ENCODE measurements around the gene MTFR1L.
A peak's percentile ranks its signal among the peaks of the same experiment; 100 is the strongest.

The MTFR1L gene

GRCh38 chr1:25863486-25864262 is 43.9 kb downstream of the MTFR1L start:
- ATAC-seq: no peak

GRCh38 chr1:25864434-25864833 is 44.7 kb downstream of the MTFR1L start:
- no peak for ATAC-seq

GRCh38 chr1:25866288-25866687 is 46.5 kb downstream of the MTFR1L start:
- ATAC-seq: no peak

DNA sequence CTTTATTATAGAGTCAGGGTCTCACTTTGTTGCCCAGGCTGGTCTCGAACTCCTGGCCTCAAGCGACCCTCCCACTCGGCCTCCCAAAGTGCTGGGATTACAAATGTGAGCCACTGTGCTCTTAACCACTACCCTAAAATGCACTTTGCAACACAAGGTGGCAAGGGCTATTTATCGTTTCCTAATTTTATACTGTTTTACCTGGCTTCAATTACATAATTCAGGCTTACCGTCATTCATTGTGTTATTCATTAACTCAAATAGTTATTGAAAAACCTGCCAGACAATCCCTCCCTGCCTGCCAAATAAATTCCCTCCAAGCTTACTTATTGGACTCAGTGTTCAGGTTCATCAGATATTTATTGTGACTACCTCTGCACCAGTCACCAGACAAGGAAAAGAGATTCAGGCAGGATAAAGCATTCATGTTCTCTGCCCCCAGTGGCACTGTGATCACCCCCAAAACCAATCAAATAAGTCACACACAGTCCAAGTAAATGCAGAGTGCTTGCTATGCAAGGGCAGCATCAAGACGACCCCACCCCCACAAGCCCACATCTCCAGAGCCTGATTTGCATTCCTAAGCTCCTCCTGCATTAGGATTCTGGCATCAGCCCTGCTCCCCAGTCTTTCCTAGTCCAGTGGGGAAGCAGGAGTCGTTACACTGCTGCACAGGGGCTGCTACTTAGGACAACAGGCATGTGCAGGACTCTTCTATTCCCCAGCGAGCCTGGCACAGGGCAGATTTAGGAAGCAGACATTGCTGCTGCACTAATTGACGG is 47.6 kb downstream of the MTFR1L start:
- no peak for ATAC-seq

DNA sequence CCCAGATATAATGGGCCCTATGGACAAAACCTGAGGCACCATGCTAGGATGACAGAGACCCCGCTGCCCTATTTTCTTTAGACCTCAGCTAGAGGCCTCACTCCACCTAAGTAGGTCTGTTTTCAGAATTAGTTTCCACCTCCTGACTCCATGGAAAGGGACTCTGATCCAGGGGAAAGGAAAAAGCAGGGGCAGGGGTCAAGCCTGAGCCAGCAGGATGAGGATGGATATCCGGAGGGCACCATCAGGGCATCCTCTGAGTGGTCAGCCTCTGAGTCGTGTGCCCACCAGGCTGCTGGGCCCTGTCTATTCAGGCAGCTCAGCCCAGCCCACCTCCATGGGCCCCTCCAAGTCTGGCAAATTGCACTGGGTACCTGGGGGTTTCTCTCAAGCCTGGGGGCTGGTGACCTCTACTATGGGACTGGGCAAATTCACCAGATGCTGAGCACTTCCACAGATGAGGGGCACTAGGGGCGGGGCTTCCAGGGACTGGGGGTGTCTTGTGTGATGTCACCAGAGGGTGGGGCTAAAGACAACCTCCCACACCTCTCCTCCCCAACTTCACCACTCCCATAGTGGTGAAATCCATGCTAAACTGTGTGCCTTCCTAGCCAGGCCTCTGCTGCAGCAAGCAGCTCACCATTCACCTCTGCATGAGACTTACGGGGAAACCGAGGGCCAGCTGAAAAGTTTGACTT is 50.3 kb downstream of the MTFR1L start:
- no peak for ATAC-seq

DNA sequence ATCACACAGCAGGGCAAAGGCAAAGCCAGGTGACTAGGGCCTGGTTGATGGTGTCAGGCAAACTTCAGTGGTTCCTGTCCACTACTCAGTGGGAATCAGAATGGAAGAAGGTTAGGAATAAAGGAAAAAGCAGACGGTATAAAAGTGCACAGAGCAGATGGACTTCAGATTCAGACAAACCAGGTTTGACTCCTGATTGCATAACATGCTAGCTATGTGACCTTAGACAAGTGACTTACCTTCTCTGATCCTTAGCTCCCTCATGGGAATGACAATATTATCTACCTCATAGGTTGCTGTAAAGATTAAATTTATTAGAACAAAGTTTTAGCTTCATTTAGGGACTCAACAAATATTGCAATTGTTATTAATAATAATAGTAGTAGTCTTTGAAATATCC is 50.9 kb downstream of the MTFR1L start:
- no peak for ATAC-seq

DNA sequence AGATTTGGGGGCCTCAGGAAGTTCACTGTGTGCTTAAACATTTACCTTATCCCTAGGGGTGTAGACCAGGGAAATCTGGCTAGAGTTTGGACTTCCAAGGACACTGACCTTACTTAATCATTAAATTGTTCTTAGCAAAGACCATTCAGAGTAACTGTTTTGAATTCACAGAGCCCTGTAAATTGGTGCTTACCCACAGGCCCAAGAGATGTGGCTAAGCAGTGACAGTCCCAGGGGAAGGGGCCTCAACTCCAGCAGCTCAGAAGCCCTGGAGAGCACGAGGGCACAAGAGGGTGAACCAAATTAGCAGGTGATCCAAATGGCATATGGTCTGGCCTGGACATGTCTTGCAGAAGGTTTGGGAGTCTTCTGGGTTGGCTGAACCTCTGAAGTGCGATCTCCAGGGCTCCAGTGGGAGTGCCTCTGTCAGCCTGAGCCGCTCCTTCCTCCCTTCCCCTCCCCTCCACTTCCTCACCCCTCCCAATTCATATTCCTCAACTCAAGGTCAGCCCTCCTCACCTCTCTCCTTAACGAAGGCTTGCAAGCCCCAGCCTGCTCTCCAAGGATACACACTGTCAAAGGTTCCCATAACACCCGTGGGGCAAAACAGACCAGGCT is 51.4 kb downstream of the MTFR1L start:
- ATAC-seq: no peak

DNA sequence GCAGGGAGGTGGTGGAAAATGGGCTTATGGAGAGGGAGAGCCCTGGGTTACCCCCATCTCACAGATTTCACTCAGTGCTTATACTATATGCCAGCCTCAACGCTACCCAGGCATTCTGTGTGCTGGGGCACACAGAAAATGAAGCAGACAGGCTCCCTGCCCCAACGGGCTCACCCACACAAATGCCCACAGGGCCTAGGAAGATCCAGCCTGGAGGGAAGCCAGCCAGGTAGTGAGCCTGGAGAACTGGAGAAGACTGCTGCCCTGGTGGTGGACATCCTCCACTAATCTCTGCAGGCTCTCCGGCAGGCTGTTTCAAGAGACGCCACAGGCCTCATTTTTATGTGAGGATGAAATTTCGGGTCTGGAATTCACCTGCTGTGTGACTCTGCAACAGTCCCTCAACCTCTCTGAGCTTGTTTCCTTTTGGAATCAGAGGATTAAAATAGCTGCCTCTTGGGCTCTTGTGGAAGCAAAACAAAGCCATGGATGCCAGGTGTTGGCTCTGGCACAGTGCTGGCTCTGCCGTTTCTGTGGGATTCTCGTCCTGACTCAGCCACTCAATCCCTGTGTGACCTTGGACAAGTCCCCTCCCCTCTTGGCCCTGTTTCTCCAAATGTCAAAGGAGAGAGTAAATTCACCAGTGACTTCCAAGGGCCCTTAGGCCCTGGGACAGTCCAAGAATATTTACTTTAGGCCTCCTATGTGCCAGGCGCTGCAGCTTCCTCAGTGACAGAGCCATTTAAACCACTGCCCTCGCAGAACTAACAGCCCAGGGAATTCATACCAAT is 52.1 kb downstream of the MTFR1L start:
- ATAC-seq: no peak

DNA sequence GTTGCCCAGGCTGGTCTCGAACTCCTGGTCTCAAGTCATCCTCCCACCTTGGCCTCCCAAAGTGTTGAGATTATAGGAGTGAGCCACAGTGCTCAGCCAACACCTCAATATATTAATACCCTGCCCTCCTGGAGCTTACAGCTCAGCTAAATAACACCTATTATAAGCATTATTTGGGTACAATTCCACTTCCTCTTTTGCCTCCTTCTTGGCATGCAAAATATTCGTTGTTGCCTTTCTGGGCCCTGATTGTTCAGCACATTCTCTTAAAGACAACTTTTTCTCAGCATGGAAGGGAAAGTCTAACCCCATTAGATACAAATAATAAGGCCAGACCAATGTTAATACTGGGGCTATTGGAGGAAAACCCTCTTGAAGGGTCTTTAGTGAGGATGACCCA is 53.0 kb downstream of the MTFR1L start:
- ATAC-seq: no peak

- no peak for ATAC-seq
These were observed 53.4 kb downstream of the MTFR1L start for GRCh38 chr1:25873120-25873519.

- no peak for ATAC-seq
These were observed 54.5 kb downstream of the MTFR1L start for GRCh38 chr1:25874209-25874608.

DNA sequence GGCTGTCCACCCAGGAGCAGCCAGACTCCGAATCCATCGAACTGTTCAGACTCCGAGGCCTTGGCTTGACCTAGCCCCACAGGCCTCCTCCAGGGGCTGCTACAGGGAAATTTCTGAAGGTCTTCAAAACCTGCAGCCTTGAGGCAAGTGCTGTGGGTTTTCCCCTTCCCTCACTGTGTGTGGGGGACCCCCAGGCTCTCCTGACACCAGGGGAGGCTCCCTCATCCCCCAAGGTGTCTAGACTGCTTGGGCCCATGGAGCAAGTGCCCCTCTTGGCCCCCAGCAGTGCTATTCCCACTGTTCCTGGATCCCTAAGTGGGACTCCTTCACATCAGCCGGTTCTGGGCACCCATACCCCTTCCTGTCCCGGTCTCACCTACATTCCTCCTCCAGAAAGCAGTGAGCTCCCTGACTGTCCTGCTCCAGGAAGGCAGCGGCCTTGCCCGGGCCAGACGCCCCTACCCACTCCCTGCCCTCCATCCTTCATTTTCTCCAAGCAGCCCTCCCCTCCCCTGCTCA is 54.9 kb downstream of the MTFR1L start:
- ATAC-seq: no peak

GRCh38 chr1:25875154-25875855 is 55.6 kb downstream of the MTFR1L start, which contains the start of gene PAQR7:
Gene PAQR7 (minus strand): TSS chr1:25875708. CDS start chr1:25863839, 11,869 bp downstream.
- peak; percentile 85 to 87 for ATAC-seq

- ATAC-seq: peak; percentile 27 to 42
These were observed 56.3 kb downstream of the MTFR1L start for GRCh38 chr1:25875856-25876692.

DNA sequence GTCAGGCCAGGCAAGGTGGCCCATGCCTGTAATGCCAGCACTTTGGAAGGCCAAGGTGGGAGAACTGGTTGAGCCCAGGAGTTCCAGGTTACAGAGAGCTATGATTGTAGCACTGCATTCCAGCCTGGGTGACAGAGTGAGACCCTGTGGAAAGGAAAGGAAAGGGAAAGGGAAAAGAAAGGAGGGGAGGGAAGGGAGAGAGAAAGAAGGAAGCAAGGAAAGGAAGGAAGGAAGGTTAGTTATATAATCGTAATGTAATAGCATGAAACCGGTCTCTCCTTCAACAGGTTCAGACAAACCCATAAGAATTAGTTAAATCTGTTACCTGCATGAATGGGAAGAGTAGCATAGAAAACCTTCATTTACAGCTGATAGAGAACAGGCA is 56.9 kb downstream of the MTFR1L start:
- no peak for ATAC-seq

- no peak for ATAC-seq
These were observed 57.4 kb downstream of the MTFR1L start for GRCh38 chr1:25877155-25877554.

GRCh38 chr1:25878690-25879089 is 58.9 kb downstream of the MTFR1L start:
- ATAC-seq: no peak

GRCh38 chr1:25879675-25880074 is 59.9 kb downstream of the MTFR1L start:
- ATAC-seq: no peak

- no peak for ATAC-seq
These were observed 60.8 kb downstream of the MTFR1L start for GRCh38 chr1:25880518-25880917.

- ATAC-seq: no peak
These were observed 61.5 kb downstream of the MTFR1L start for GRCh38 chr1:25881266-25881665.
